ENCODE results near the gene ABCA5. TPM values are rescaled to one million over a fixed set of nuclear protein-coding genes. Genes with fewer than 3 reads are reported as not detected.
"Not testable (repeated sequence)": the region's sequence is repeated elsewhere in the genome, so short reads cannot be mapped to it uniquely, and the experiment has no call there.

The ABCA5 gene
- total and polyA plus RNA-seq, 9 of the 15 experiments (the other 6 are each of a cell fraction or from before 2014, with no cell fraction given): 0.74 to 2.3 (median 1.4) TPM

DNA sequence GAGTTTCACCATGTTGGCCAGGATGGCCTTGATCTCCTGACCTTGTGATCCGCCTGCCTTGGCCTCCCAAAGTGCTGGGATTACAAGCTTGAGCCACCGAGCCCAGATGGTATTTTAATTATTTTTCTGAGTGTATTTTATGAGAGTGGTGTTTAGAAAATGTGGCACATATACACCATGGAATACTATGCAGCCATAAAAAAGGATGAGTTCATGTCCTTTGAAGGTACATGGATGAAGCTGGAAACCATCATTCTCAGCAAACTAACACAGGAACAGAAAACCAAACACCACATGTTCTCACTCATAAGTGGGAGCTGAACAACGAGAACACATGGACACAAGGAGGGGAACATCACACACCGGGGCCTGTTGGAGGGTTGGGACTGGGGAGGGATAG lies 50.7 kb downstream of the ABCA5 start:
- H3K4me1 ChIP-seq (replicated peaks in 1 of 2; ENCODE audit: control insufficient read depth in 2 of 2, insufficient read depth in 2 of 2, low read length in 2 of 2); intact Hi-C loops (cut with micrococcal nuclease); ATAC-seq; DNase-seq (ENCODE audit: extremely low read depth in 1 of 4, low spot score in 3 of 4); H4K20me1 ChIP-seq (replicated peaks; ENCODE audit: control insufficient read depth, insufficient read depth, low read length); H3K9me3 ChIP-seq (replicated peaks; ENCODE audit: control insufficient read depth, insufficient read depth, low read depth, low read length); H3K79me2 ChIP-seq (ENCODE audit: control insufficient read depth, insufficient read depth, low read length); H3K36me3 ChIP-seq (ENCODE audit: control insufficient read depth, insufficient read depth, low read length); H3K9me1 ChIP-seq (ENCODE audit: control insufficient read depth, insufficient read depth, low read length); H2AFZ ChIP-seq (ENCODE audit: low read depth, low read length); H3K9ac ChIP-seq (ENCODE audit: insufficient read depth in 1 of 2, low read depth in 2 of 2, low read length in 2 of 2); FAIRE-seq; H3K27me3 ChIP-seq (ENCODE audit: control insufficient read depth in 2 of 2, insufficient read depth in 2 of 2, low read length in 2 of 2); BruUV-seq (replicated peaks); H3K27ac ChIP-seq (ENCODE audit: extremely low read depth, low read depth, low read length); H3K4me2 ChIP-seq (ENCODE audit: insufficient read depth, low read length); CTCF ChIA-PET (ENCODE audit: low intra/inter-chr PET ratio); in situ Hi-C loops (cut with MboI); POLR2A ChIA-PET; H3K4me3 ChIP-seq: not testable (repeated sequence)
- 30% methylated on average over 4 of the region's 4 CpGs for WGBS (ENCODE audit: insufficient coverage, low coverage, missing lambda C conversion rate)
- TF ChIP-seq ZNF146 (CRISPR knock-in tag; IDR thresholded peaks at IDR 0.05; ENCODE audit: unreplicated experiment): peak; percentile 72

GRCh38 chr17:69275751-69276150 lies 51.2 kb downstream of the ABCA5 start:
- Histone ChIP-seq H3K9me3 (replicated peaks; ENCODE audit: control insufficient read depth, insufficient read depth, low read depth, low read length) (no peaks in the 10 kb centered on the region), H3K36me3 (ENCODE audit: control insufficient read depth, insufficient read depth, low read length) (no peaks in the 10 kb centered on the region), H3K9me1 (ENCODE audit: control insufficient read depth, insufficient read depth, low read length) (no peaks in the 10 kb centered on the region), H2AFZ (ENCODE audit: low read depth, low read length) (no peak overlapping the region), H3K4me2 (ENCODE audit: insufficient read depth, low read length) (no peak overlapping the region), H4K20me1 (replicated peaks; ENCODE audit: control insufficient read depth, insufficient read depth, low read length) (no peaks in the 10 kb centered on the region), H3K4me1 (replicated peaks in 1 of 2; ENCODE audit: control insufficient read depth in 2 of 2, insufficient read depth in 2 of 2, low read length in 2 of 2) (no peaks in the 10 kb centered on the region), H3K9ac (ENCODE audit: insufficient read depth in 1 of 2, low read depth in 2 of 2, low read length in 2 of 2) (no peak overlapping the region), H3K4me3 (no peak overlapping the region), H3K27me3 (ENCODE audit: control insufficient read depth in 2 of 2, insufficient read depth in 2 of 2, low read length in 2 of 2) (no peaks in the 10 kb centered on the region), H3K79me2 (ENCODE audit: control insufficient read depth, insufficient read depth, low read length) (no peaks in the 10 kb centered on the region), H3K27ac (ENCODE audit: extremely low read depth, low read depth, low read length) (no peak overlapping the region)
- FAIRE-seq (no peak), ATAC-seq (no peak), DNase-seq (ENCODE audit: extremely low read depth in 1 of 4, low spot score in 3 of 4) (no peak)
- intact Hi-C loops (cut with micrococcal nuclease) (no loop called here), in situ Hi-C loops (cut with MboI) (no loop called here)
- POLR2A ChIA-PET: no interaction called here
- WGBS (ENCODE audit: insufficient coverage, low coverage, missing lambda C conversion rate): 18% methylated on average over 4 of the region's 4 CpGs
- no TSS peak for BruUV-seq (replicated peaks)
- CTCF ChIA-PET (ENCODE audit: low intra/inter-chr PET ratio): no interaction called here
- no peak for TF ChIP-seq ZNF830 (CRISPR knock-in tag; IDR thresholded peaks at IDR 0.05)
- no peak for TF ChIP-seq ZNF174 (CRISPR knock-in tag; IDR thresholded peaks at IDR 0.05)
- no peak for TF ChIP-seq E2F5 (CRISPR knock-in tag; IDR thresholded peaks at IDR 0.05)
- TF ChIP-seq, protein P1, sequence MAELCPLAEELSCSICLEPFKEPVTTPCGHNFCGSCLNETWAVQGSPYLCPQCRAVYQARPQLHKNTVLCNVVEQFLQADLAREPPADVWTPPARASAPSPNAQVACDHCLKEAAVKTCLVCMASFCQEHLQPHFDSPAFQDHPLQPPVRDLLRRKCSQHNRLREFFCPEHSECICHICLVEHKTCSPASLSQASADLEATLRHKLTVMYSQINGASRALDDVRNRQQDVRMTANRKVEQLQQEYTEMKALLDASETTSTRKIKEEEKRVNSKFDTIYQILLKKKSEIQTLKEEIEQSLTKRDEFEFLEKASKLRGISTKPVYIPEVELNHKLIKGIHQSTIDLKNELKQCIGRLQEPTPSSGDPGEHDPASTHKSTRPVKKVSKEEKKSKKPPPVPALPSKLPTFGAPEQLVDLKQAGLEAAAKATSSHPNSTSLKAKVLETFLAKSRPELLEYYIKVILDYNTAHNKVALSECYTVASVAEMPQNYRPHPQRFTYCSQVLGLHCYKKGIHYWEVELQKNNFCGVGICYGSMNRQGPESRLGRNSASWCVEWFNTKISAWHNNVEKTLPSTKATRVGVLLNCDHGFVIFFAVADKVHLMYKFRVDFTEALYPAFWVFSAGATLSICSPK (IDR thresholded peaks at IDR 0.05; ENCODE audit: borderline replicate concordance): no peak
- no peak for TF ChIP-seq CREBBP (IDR thresholded peaks at IDR 0.05; ENCODE audit: low read depth, low read length)
- no peak for TF ChIP-seq ARID2 (IDR thresholded peaks at IDR 0.05)
- no peak for TF ChIP-seq CREB3 (tag; conservative IDR thresholded peaks at IDR 0.05; ENCODE audit: low read depth)
- TF ChIP-seq ZNF785 (CRISPR knock-in tag; IDR thresholded peaks at IDR 0.05): no peak
- no peak for TF ChIP-seq NCOR1 (IDR thresholded peaks at IDR 0.05)
- TF ChIP-seq HOXB6 (CRISPR knock-in tag; IDR thresholded peaks at IDR 0.05; ENCODE audit: borderline replicate concordance): no peak
- no peak for TF ChIP-seq USF1 (CRISPR knock-in tag; IDR thresholded peaks at IDR 0.05)
- TF ChIP-seq FOXK2 (conservative IDR thresholded peaks at IDR 0.05 in 1 of 2, IDR thresholded peaks at IDR 0.05 in 1 of 2; ENCODE audit: low read depth in 2 of 2): no peak
